Activated naive CD4-positive, alpha-beta T cell treated with anti-CD3 and anti-CD28 coated beads, Interleukin-2, amount 50 U/mL, for 24 hours (primary cell): Measurements from ENCODE around the gene MARCHF9.
A peak's percentile ranks its signal among the peaks of the same experiment; 100 is the strongest.
"Not testable (repeated sequence)": the region's sequence is repeated elsewhere in the genome, so short reads cannot be mapped to it uniquely, and the experiment has no call there.

Experiments
- H3K27ac Mint-ChIP-seq: one replicate; pipeline ENCODE4 v1.8.0; 2021; ENCODE audit warnings: mild to moderate bottlenecking, mixed read lengths
- H3K27me3 Mint-ChIP-seq: one replicate; pipeline ENCODE4 v1.8.0; 2021; ENCODE audit warnings: mixed read lengths
- H3K36me3 Mint-ChIP-seq: one replicate; pipeline ENCODE4 v1.8.0; 2021; ENCODE audit warnings: mixed read lengths
- H3K4me1 Mint-ChIP-seq: one replicate; pipeline ENCODE4 v1.8.0; 2021; ENCODE audit warnings: mixed read lengths
- H3K4me3 Mint-ChIP-seq: one replicate; pipeline ENCODE4 v1.8.0; 2021; ENCODE audit warnings: mild to moderate bottlenecking, mixed read lengths
- H3K9me3 Mint-ChIP-seq: one replicate; pipeline ENCODE4 v1.8.0; 2021; ENCODE audit warnings: mixed read lengths

Gene MARCHF9

GRCh38 chr12:57721846-57722608, 32.9 kb upstream of the MARCHF9 start:
- Mint-ChIP-seq H3K36me3 (peaks cover 14% of the 10 kb centered on the region), H3K27ac (peak overlapping the region; percentile 88), H3K4me1 (peaks cover 22% of the 10 kb centered on the region)
- H3K4me3 Mint-ChIP-seq, H3K27me3 Mint-ChIP-seq, H3K9me3 Mint-ChIP-seq: not testable (repeated sequence)

GRCh38 chr12:57722716-57723629, 31.9 kb upstream of the MARCHF9 start:
- no peaks in the 10 kb centered on the region for H3K27me3 Mint-ChIP-seq
- H3K9me3 Mint-ChIP-seq = no peaks in the 10 kb centered on the region
- peaks cover 22% of the 10 kb centered on the region for H3K4me1 Mint-ChIP-seq
- no peak overlapping the region for H3K4me3 Mint-ChIP-seq
- H3K27ac Mint-ChIP-seq = peak overlapping the region; percentile 20
- H3K36me3 Mint-ChIP-seq = peaks cover 14% of the 10 kb centered on the region

GRCh38 chr12:57723630-57723962, 31.3 kb upstream of the MARCHF9 start:
- Mint-ChIP-seq H3K9me3 (no peaks in the 10 kb centered on the region), H3K27ac (no peak overlapping the region), H3K4me1 (peaks cover 22% of the 10 kb centered on the region), H3K4me3 (no peak overlapping the region), H3K27me3 (no peaks in the 10 kb centered on the region), H3K36me3 (peaks cover 14% of the 10 kb centered on the region)

GRCh38 chr12:57724003-57724935, 30.6 kb upstream of the MARCHF9 start:
- H3K36me3 Mint-ChIP-seq = peaks cover 9% of the 10 kb centered on the region
- peak overlapping the region; percentile 75 for H3K27ac Mint-ChIP-seq
- H3K4me3 Mint-ChIP-seq = no peak overlapping the region
- H3K4me1 Mint-ChIP-seq = peaks cover 22% of the 10 kb centered on the region
- no peaks in the 10 kb centered on the region for H3K27me3 Mint-ChIP-seq
- no peaks in the 10 kb centered on the region for H3K9me3 Mint-ChIP-seq

GRCh38 chr12:57724936-57725740, 29.8 kb upstream of the MARCHF9 start:
- peaks cover 9% of the 10 kb centered on the region for H3K36me3 Mint-ChIP-seq

GRCh38 chr12:57725851-57726150, 29.1 kb upstream of the MARCHF9 start:
- Mint-ChIP-seq H3K4me3 (no peak overlapping the region), H3K36me3 (peaks cover 9% of the 10 kb centered on the region), H3K4me1 (peaks cover 22% of the 10 kb centered on the region), H3K27me3 (no peaks in the 10 kb centered on the region), H3K9me3 (no peaks in the 10 kb centered on the region), H3K27ac (no peak overlapping the region)

More at GRCh38 chr12:57724936-57725740, 29.8 kb upstream of the MARCHF9 start:
- no peak overlapping the region for H3K4me3 Mint-ChIP-seq
- peak overlapping the region; percentile 75 for H3K27ac Mint-ChIP-seq
- peaks cover 22% of the 10 kb centered on the region for H3K4me1 Mint-ChIP-seq
- no peaks in the 10 kb centered on the region for H3K9me3 Mint-ChIP-seq
- no peaks in the 10 kb centered on the region for H3K27me3 Mint-ChIP-seq

GRCh38 chr12:57726151-57726883, 28.6 kb upstream of the MARCHF9 start:
- Mint-ChIP-seq H3K27me3 (no peaks in the 10 kb centered on the region), H3K4me3 (no peak overlapping the region), H3K4me1 (peaks cover 22% of the 10 kb centered on the region), H3K36me3 (peaks cover 9% of the 10 kb centered on the region), H3K27ac (no peak overlapping the region), H3K9me3 (no peaks in the 10 kb centered on the region)

- Mint-ChIP-seq H3K27ac (no peak overlapping the region), H3K36me3 (peaks cover 8% of the 10 kb centered on the region), H3K4me1 (peaks cover 17% of the 10 kb centered on the region), H3K27me3 (no peaks in the 10 kb centered on the region), H3K4me3 (no peak overlapping the region), H3K9me3 (no peaks in the 10 kb centered on the region)
These were observed 27.8 kb upstream of the MARCHF9 start for GRCh38 chr12:57726884-57727757.

GRCh38 chr12:57727758-57728395, 27.0 kb upstream of the MARCHF9 start:
- Mint-ChIP-seq H3K36me3 (peaks cover 9% of the 10 kb centered on the region), H3K4me3 (no peak overlapping the region), H3K27me3 (no peaks in the 10 kb centered on the region), H3K4me1 (peaks cover 17% of the 10 kb centered on the region), H3K9me3 (no peaks in the 10 kb centered on the region), H3K27ac (no peak overlapping the region)

- no peaks in the 10 kb centered on the region for H3K9me3 Mint-ChIP-seq
- H3K27me3 Mint-ChIP-seq = no peaks in the 10 kb centered on the region
- H3K36me3 Mint-ChIP-seq = peaks cover 9% of the 10 kb centered on the region
- peaks cover 7% of the 10 kb centered on the region for H3K4me1 Mint-ChIP-seq
- H3K4me3 Mint-ChIP-seq = no peak overlapping the region
- peak overlapping the region; percentile 49 for H3K27ac Mint-ChIP-seq
These were observed 25.5 kb upstream of the MARCHF9 start for GRCh38 chr12:57729321-57729844.

GRCh38 chr12:57730336-57731067, 24.4 kb upstream of the MARCHF9 start:
- peaks cover 9% of the 10 kb centered on the region for H3K36me3 Mint-ChIP-seq
- H3K27ac Mint-ChIP-seq = no peak overlapping the region
- H3K9me3 Mint-ChIP-seq = no peaks in the 10 kb centered on the region
- H3K27me3 Mint-ChIP-seq = no peaks in the 10 kb centered on the region
- peaks cover 9% of the 10 kb centered on the region for H3K4me1 Mint-ChIP-seq
- no peak overlapping the region for H3K4me3 Mint-ChIP-seq

GRCh38 chr12:57731411-57732080, 23.4 kb upstream of the MARCHF9 start:
- Mint-ChIP-seq H3K4me3 (no peak overlapping the region), H3K27me3 (no peaks in the 10 kb centered on the region), H3K9me3 (no peaks in the 10 kb centered on the region), H3K27ac (no peak overlapping the region), H3K36me3 (peaks cover 11% of the 10 kb centered on the region), H3K4me1 (peaks cover 14% of the 10 kb centered on the region)
